NCI-H82 treated with DMSO at 0.1 percent for 48 hours (cell line): ENCODE results near the gene EPG5.
"Not testable (repeated sequence)": the region's sequence is repeated elsewhere in the genome, so short reads cannot be mapped to it uniquely, and the experiment has no call there.

Source experiments
- DNase-seq: peaks from one replicate; lab custom pipeline; 2025; ENCODE audit not compliant: unreplicated experiment; lab: John Stamatoyannopoulos, UW

Gene EPG5

DNA sequence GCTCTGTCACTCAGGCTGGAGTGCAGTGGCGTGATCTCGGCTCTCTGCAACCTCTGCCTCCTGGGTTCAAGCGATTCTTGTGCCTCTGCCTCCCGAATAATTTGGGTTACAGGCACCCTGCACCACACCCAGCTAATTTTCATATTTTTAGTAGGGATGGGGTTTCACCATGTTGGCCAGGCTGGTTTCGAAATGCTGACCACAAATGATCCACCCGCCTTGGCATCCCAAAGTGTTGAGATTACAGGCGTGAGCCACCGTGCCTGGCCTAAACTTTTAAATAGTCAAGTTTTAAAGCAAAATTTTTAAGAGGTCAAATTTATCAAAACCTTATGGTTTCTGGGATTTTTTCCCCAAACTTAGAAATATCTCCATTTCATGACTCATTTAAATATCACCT is 148.4 kb downstream of the EPG5 start:
- DNase-seq: not testable (repeated sequence)

- DNase-seq: no peak
These were observed 149.6 kb downstream of the EPG5 start for GRCh38 chr18:45817543-45817942.

DNA sequence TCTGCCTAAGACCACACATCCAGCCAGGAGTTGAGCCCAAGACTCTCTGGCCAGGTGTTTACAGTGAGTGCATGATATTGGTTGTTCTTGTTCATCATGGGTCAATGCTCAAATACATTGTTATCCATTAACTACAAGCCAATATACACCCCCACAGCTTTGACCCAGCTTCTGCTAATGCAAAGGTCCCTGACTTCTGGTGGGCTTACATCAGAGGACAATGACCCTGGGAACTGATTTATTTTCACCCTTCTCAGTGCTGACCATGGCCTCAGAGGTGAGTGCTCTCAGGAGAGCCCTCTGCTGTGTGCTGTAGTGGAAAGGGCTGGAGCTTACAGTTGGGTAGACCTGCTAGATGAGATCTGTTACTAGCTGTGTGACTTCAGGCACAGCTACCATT is 152.4 kb downstream of the EPG5 start:
- not testable (repeated sequence) for DNase-seq

DNA sequence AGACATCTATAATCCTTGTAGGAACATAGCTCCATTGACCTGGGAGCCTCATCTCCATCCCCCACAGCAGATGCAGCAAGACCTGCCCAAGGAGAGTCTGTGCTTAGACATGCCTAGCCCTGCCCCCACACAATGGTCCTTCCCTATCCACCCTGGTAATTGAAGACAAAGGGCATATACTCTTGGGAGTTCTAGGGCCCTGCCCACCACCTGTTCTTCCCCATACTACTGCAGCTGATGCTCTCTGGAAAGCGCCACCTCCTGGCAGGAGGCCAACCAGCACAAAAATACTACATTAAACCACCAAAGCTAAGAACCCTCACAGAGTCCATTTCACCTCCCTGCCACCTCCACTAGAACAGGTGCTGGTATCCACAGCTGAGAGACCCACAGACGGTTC is 160.0 kb downstream of the EPG5 start:
- DNase-seq: peak; percentile 25

DNA sequence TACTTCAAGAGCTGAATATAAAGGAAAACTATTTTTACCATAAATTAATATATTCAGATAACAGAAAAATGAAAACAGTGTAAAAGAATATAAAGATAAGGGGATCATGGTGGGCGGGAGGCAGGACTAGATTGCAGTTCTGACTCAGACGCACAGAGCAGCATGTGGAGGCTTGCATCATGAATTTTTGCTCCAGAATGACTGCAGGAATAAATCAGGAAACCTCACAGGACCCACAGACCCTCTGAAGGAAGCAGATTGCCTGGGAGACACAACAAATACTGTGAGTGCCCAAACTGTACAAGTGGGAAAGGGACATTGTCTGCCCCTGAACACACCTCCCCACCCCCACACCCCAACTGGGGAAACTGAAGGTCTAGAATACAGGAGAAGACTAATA is 160.9 kb downstream of the EPG5 start:
- DNase-seq: no peak

- no peak for DNase-seq
These were observed 161.6 kb downstream of the EPG5 start for GRCh38 chr18:45805551-45805950.

GRCh38 chr18:45802814-45803492 is 164.2 kb downstream of the EPG5 start:
- DNase-seq: no peak

DNA sequence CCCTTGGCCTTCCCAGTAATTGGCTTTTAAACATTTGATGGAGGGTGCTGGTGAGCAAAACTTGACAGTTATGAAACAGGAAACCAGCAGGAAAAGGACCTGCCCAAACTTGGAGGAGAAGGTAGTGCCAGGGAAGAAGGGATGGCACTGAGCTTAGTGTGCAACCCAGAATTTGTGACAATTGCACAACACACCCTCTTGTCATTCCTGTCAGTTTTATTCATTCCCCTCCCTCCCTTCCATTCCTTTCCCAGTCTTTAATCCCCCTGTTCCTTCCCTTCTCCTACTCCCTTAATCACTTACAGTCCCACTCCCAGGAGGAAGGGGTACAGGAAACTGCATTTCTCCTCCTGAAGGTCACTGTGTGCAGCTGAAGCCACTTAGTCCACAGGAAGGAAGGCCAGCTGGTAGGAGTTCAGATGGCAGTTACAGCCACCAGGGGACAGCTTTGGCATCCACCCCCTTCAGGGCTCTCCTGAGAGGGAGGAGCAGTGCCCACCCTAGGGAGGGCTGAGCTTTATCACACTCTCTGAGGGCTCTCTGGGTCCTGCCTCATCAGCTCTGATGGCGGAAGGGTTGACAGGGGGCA is 165.6 kb downstream of the EPG5 start:
- no peak for DNase-seq
